IPS-20b (cell line): Measurements from ENCODE around the gene CCN6.

Source experiments
- H3K27ac ChIP-seq: one replicate; pipeline ENCODE4 v1.5.1; 2013; ENCODE audit warnings: low read length
- H3K27me3 ChIP-seq: 2 replicates; pipeline ENCODE4 v1.6.1; 2013; ENCODE audit warnings: mild to moderate bottlenecking, low read length, inconsistent platforms; ENCODE audit not compliant: insufficient read depth
- H3K36me3 ChIP-seq: 2 replicates; pipeline ENCODE4 v1.6.1; 2013; ENCODE audit warnings: low read depth, mild to moderate bottlenecking, inconsistent platforms, low read length, moderate library complexity; ENCODE audit not compliant: insufficient read depth
- H3K4me1 ChIP-seq: 2 replicates; pipeline ENCODE4 v1.6.1; 2013; ENCODE audit warnings: mild to moderate bottlenecking, control low read depth, inconsistent platforms, low read length, moderate library complexity; ENCODE audit not compliant: insufficient read depth
- H3K4me3 ChIP-seq: 2 replicates; pipeline ENCODE4 v1.5.1; 2013; ENCODE audit warnings: mild to moderate bottlenecking, low read length, inconsistent platforms
- H3K9ac ChIP-seq: 2 replicates; pipeline ENCODE4 v1.6.1; 2013; ENCODE audit warnings: low read depth, mild to moderate bottlenecking, inconsistent platforms, low read length, moderate library complexity
- H3K9me3 ChIP-seq: 2 replicates; pipeline ENCODE4 v1.6.1; 2013; ENCODE audit warnings: mild to moderate bottlenecking, low read depth, low read length, inconsistent platforms; ENCODE audit not compliant: insufficient read depth

Gene CCN6

DNA sequence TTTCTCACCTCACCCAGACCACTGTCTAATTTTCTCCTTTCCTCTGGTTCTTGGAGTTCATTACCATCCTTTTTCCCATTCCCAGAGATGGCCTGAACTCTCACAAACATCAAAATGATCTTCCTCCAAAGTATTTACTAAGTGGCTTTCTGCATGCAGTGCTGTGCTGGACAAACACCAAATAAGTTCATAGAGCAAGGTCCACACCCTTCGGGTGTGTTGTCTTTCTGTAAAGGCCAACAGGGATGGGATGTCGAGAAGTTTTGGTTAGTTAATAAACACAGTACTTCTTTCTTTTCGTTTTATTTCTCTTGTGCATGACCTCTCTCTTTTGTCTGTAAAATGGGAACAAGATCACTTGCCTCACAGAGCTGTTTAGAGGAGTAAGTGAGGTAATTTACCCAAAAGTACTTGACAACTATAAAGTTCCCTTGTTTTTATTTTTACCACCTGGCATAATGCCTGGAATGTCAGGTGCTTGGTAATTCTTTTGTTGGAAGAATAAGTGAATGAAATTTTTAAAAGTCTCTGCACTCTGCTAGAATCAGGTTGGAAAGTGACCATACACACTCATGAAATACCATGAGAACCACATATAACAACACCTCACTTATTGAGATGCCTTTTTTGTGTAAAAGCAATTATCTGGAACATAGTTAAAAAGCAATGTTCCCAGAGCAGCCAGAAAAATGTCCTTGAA, 22.8 kb upstream of the CCN6 start:
- Histone ChIP-seq H3K4me3 (no peak overlapping the region), H3K27ac (no peak overlapping the region), H3K4me1 (0 out of 2 replicates have a peak, but pooled peaks cover 3% of the 10 kb centered on the region), H3K9ac (no peak overlapping the region), H3K36me3 (no peaks in the 10 kb centered on the region), H3K27me3 (no peaks in the 10 kb centered on the region), H3K9me3 (no peaks in the 10 kb centered on the region)

DNA sequence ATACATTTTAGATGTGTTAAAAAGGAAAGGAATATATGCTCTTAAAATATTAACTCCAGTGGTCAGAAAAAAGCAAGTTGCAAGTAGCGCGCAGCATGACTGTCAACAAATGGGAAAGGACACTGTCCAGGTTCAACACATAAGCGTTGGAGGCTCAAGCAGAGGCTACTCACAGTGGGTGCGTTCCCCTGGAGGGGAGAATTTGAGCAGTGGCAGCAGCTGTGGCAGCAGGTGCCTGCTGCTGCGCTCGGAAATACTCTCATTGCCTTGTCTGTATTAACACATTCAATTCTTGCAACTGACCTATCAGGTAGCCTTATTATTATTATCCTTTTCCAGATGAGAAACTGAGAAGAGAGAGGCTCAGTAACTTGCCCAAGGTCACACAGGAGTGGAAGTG, 21.9 kb upstream of the CCN6 start:
- 0 out of 2 replicates have a peak, but pooled peaks cover 3% of the 10 kb centered on the region for H3K4me1 ChIP-seq
- no peaks in the 10 kb centered on the region for H3K36me3 ChIP-seq
- H3K27ac ChIP-seq = no peak overlapping the region
- H3K9me3 ChIP-seq = no peaks in the 10 kb centered on the region
- H3K9ac ChIP-seq = no peak overlapping the region
- no peaks in the 10 kb centered on the region for H3K27me3 ChIP-seq
- no peak overlapping the region for H3K4me3 ChIP-seq

DNA sequence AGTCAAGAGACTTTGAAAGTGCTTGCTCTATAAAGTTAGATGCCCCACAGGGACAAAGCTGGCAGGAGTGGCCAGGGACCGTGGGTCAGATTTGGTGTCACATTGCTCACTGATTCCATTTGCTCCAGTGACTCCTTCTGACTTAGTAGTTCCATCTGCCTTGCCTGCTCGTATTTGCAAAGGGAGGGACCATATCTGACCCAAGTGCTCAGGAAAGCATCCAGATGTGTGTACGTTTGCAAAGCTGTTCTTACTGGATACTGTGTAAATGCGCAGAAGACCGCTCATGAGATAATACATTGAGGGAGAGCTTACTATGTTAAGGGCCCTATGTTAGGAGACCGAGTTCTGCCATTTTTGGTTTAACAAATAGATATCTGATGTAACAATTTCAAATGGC, 21.2 kb upstream of the CCN6 start:
- no peak overlapping the region for H3K27ac ChIP-seq
- no peaks in the 10 kb centered on the region for H3K36me3 ChIP-seq
- H3K27me3 ChIP-seq = no peaks in the 10 kb centered on the region
- no peak overlapping the region for H3K9ac ChIP-seq
- no peak overlapping the region for H3K4me3 ChIP-seq
- H3K4me1 ChIP-seq = 0 out of 2 replicates have a peak, but pooled peaks cover 3% of the 10 kb centered on the region
- no peaks in the 10 kb centered on the region for H3K9me3 ChIP-seq

DNA sequence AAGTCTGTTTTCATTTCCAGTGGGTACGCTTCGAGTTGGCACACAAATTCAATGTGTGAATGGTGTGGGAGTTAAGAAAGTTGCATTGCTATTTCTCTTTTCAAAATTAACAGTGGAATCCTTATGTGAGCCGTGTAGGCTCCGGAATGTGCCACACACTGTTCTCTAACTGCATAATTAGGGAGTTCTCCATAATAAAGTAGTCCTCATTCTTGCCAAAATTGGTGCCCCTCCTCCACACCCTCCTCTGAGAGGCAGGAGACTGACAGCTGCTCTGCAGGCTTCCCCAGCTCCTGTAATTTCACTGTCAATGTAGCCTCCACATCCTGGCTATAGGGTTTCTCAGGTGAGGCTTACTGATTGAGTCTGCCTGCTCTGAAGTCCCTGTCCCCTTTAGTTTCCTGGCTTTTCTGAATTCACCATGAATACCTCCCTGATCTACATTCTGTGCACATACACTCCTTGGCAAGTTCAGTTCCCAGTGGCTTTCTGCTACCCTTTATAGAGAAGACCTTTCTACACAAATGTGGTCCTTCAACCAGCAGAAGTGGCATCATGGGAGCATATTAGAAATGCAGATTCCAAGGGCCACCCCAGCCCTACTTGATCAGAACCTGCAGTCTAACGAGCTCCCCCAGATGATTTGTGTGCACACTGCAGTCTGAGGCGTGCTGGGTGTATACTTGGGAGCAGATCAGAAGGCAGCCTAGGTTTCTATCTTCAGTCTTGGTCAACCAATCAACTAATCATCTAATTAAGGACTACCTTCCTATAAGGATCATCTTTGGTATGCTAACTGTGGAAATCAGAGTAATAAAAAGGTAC, 19.9 kb upstream of the CCN6 start:
- Histone ChIP-seq H3K4me3 (no peak overlapping the region), H3K27me3 (no peaks in the 10 kb centered on the region), H3K9ac (no peak overlapping the region), H3K4me1 (0 out of 2 replicates have a peak, but pooled peaks cover 3% of the 10 kb centered on the region), H3K36me3 (no peaks in the 10 kb centered on the region), H3K27ac (no peak overlapping the region), H3K9me3 (no peaks in the 10 kb centered on the region)

DNA sequence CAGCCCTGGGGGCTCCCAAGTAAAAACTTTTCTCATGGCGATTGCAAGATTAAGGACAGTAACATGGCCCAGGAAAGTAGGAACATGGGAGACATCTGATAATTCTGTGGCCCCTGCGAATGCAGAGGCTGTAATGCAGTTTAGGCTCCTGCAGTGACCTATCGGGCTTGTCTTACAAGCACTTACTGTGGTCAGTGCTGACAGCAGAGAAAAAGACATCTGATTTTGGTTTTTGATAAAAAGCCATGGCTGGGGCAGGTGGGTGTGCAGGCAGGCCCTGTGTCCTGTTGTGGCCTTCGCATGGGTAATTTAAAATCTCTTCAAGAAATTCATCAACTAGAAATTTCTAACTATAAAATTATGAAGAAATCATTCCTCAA, 19.3 kb upstream of the CCN6 start:
- H3K27me3 ChIP-seq = no peaks in the 10 kb centered on the region
- no peak overlapping the region for H3K4me3 ChIP-seq
- no peaks in the 10 kb centered on the region for H3K36me3 ChIP-seq
- H3K27ac ChIP-seq = no peak overlapping the region
- H3K9ac ChIP-seq = no peak overlapping the region
- no peaks in the 10 kb centered on the region for H3K9me3 ChIP-seq
- 0 out of 2 replicates have a peak, but pooled peaks cover 3% of the 10 kb centered on the region for H3K4me1 ChIP-seq

DNA sequence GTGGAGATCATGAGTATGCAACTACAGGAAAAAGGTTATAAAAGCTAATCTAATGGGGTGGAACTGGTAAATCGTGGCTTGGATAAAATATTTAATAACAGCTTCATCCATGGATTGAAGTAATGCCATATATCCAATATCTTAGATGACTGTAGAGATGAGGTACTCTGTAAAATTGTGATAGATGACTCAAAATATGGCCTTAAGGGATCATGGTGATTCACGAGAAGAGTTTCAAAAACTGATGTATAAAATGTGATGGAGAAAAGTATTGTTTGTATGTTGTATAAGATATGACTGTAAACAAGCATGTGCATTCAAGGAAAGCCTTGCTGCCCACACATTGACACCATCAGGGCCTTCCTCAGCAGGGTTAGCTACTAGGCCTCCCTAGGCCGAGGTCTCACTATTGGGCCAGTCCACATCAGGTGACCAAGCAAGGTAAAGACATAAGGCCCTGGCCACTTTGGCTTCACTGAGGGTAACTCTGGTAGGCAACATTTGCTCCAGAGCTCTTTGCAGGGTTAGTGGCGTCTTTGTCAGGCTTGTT, 17.7 kb upstream of the CCN6 start:
- no peaks in the 10 kb centered on the region for H3K27me3 ChIP-seq
- H3K4me1 ChIP-seq = peaks cover 7% of the 10 kb centered on the region; the same call in 1 of the 2 replicates
- H3K27ac ChIP-seq = no peak overlapping the region

DNA sequence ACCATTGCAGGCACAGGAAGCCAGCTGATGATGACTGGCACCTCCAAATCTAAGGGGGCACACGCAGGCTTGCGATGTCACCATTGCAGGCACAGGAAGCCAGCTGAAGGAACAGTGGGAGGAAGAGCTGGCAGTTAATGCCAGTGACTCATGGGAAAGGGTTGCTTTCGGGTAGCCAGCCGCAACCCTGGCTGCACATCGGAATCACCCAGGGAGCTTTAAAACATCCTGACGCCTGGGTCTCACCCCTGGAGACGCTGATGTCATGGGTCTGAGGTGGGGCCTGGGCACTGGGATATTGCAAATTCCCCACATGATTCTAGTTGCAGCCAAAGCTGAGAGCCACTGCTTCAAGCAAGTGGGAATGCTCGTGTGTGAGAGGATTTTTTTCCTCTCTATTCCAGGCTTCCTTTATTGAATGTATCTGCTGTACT, 16.1 kb upstream of the CCN6 start:
- Histone ChIP-seq H3K4me3 (no peak overlapping the region), H3K36me3 (no peaks in the 10 kb centered on the region), H3K27me3 (no peaks in the 10 kb centered on the region), H3K27ac (no peak overlapping the region), H3K4me1 (peaks cover 7% of the 10 kb centered on the region; the same call in 1 of the 2 replicates), H3K9ac (no peak overlapping the region), H3K9me3 (no peaks in the 10 kb centered on the region)

More for the DNA sequence above, 17.7 kb upstream of the CCN6 start:
- Histone ChIP-seq H3K4me3 (no peak overlapping the region), H3K9ac (no peak overlapping the region), H3K9me3 (no peaks in the 10 kb centered on the region), H3K36me3 (no peaks in the 10 kb centered on the region)

DNA sequence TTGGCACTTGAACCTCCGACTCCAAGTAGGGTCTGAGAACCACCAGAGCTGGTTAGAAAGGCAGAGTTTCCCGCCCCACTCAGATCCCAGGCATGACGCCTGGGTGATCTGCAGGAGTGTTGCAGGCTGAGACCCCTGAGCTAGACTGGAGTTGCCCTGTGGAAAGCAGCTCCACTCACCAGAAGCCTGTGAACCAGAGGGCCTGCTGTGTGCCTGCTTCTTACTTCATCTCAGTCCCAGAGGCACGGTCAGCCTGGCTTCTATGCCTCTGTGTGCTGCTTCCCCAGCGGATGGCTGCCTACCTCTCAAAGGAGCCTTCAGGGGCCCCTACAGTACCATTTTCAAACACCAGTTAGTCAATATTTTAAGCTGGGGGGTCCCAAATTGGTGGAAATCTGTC, 15.6 kb upstream of the CCN6 start:
- no peak overlapping the region for H3K27ac ChIP-seq
- no peaks in the 10 kb centered on the region for H3K36me3 ChIP-seq
- no peak overlapping the region for H3K4me3 ChIP-seq
- H3K4me1 ChIP-seq = peaks cover 7% of the 10 kb centered on the region; the same call in 1 of the 2 replicates
- H3K9me3 ChIP-seq = no peaks in the 10 kb centered on the region
- H3K9ac ChIP-seq = no peak overlapping the region
- H3K27me3 ChIP-seq = no peaks in the 10 kb centered on the region

DNA sequence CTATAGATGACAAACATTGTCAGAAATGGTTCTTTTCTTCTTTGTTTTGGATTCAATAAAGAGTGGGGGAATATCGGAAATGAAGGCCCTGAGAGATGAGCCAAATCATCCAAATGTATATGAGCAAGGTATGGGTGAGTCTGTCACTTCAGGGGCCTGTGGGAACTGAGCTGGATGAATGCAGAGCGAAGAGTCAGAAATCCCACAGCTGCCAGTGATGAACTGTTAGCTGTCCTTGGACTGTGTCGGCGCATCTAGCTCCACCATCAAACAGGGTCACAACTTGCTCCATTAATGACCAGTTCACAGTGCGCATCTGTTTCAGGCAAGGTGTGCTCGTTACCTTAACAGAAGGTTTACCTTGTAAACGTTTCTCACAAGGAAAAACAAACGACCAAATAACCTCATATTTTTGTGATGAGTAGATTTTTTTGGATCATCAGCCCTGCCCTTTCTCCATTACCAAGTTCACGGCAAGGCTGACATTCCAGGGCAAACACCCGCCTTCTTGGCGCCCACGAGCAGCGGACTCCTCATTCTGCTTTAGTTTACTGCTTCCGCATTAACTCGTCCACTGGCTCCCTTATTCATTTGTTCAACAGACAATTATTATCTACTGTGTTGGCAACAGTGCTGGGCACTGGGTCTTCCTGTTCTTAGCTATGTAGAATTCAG, 15.0 kb upstream of the CCN6 start:
- Histone ChIP-seq H3K9ac (no peak overlapping the region), H3K4me3 (no peak overlapping the region), H3K27ac (no peak overlapping the region), H3K4me1 (peaks cover 7% of the 10 kb centered on the region; the same call in 1 of the 2 replicates), H3K36me3 (no peaks in the 10 kb centered on the region), H3K9me3 (no peaks in the 10 kb centered on the region), H3K27me3 (no peaks in the 10 kb centered on the region)

DNA sequence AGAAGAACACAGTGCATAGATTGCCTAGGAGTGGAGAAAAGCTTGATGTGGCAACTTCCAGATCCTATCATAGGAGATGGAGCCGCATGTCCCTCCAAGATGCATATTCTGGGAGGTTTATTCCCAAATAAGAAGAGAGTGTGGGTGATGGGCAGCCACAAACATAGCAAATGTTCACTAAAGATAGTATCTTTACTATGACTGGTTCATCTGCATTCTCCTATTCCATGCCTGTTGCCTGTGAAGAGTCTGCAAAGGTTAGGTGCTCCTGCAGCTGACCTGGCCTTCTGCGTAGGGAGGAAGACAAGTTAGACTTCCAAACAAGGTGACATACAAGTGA, 14.5 kb upstream of the CCN6 start:
- H3K27me3 ChIP-seq = no peaks in the 10 kb centered on the region
- H3K36me3 ChIP-seq = no peaks in the 10 kb centered on the region
- H3K4me3 ChIP-seq = no peak overlapping the region
- no peaks in the 10 kb centered on the region for H3K9me3 ChIP-seq
- H3K4me1 ChIP-seq = peaks cover 4% of the 10 kb centered on the region; the same call in 1 of the 2 replicates
- no peak overlapping the region for H3K27ac ChIP-seq
- H3K9ac ChIP-seq = no peak overlapping the region

DNA sequence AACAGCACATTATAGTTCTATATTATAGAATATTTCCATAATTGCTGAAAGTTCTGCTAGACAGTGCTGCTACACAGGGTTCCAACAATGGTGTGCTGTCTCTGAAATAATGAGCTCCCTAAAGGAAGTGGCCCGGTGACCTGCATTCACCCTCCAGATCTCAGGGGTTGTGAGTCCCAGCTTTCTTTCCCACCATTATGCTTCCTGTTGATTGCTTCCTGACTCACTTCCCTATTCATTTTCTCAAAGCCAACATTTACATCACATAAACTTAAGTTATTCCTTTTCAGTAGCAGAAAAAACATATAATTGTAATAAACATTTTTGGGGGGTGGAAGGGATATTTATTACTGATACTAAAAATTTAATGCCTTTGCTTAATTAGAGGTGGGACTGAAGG, 12.9 kb upstream of the CCN6 start:
- H3K4me3 ChIP-seq = no peak overlapping the region
- H3K36me3 ChIP-seq = no peaks in the 10 kb centered on the region
- no peaks in the 10 kb centered on the region for H3K9me3 ChIP-seq
- H3K27me3 ChIP-seq = no peaks in the 10 kb centered on the region
- H3K9ac ChIP-seq = no peak overlapping the region
- H3K27ac ChIP-seq = no peak overlapping the region
- H3K4me1 ChIP-seq = peaks cover 4% of the 10 kb centered on the region; the same call in 1 of the 2 replicates
